Uterus (tissue), 2 donors: ENCODE data around the gene TSHZ2.

ENCODE experiments used
- CTCF ChIP-seq, 4 experiments: fragments of 200-600 bp in 2 of 4; fragments of 450-650 bp in 2 of 4; sonication (generic) in 2 of 4; IDR thresholded peaks; one replicate each; pipeline ENCODE4 v1.5.1; 2016 to 2019; ENCODE audit warnings: antibody characterized with exemption in 4 of 4, mild to moderate bottlenecking in 2 of 4, moderate library complexity in 1 of 4
- POLR2A ChIP-seq, 2 donors: fragments of 450-650 bp; IDR thresholded peaks; one replicate each; pipeline ENCODE4 v1.6.1; 2016; ENCODE audit warnings: antibody characterized with exemption in 2 of 2, mild to moderate bottlenecking in 1 of 2, moderate library complexity in 1 of 2

DNA sequence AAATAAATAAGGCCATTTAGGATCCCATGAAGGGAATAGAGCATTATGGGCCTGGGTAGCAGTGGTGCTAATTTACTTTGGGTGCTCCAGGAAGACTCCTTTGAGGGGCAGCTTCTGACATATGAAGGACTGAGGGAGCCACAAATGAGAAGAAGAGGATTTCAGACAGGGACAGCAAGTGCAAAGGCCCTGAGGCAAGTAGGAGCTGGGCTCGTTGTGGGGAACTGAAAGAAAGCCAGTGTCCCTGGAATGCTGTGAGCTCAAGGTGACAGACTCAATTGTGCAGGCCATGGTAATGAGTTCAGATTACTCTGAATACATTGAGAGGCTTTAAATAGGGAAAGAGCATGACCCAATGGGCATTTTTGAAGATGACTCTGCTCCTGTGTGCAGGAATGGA lies 307.6 kb downstream of the TSHZ2 start:
- no peak for TF ChIP-seq CTCF (IDR thresholded peaks at IDR 0.05)
- TF ChIP-seq POLR2A (IDR thresholded peaks at IDR 0.05) = no peak
